Smooth muscle cell (in vitro differentiated cells): ENCODE results near the gene PDZD2. TPM values are rescaled to one million over a fixed set of nuclear protein-coding genes. Genes with fewer than 3 reads are reported as not detected.
"Not testable (repeated sequence)": the region's sequence is repeated elsewhere in the genome, so short reads cannot be mapped to it uniquely, and the experiment has no call there.

Experiments used
- DNase-seq: peaks from one replicate; lab custom pipeline; 2025; ENCODE audit not compliant: unreplicated experiment; lab: John Stamatoyannopoulos, UW
- H2AFZ ChIP-seq: fragments of 200-600 bp; sonication (generic); 2 replicates; pipeline ENCODE4 v1.6.0; 2016; ENCODE audit warnings: antibody characterized with exemption, low read depth, mild to moderate bottlenecking
- H3F3A ChIP-seq: fragments of 200-600 bp; sonication (generic); 2 replicates; pipeline ENCODE4 v1.6.0; 2017; ENCODE audit warnings: antibody characterized with exemption, low read depth
- H3K27ac ChIP-seq: fragments of 200-600 bp; sonication (generic); 2 replicates; pipeline ENCODE4 v1.5.1; 2016; ENCODE audit warnings: low read depth, mild to moderate bottlenecking
- H3K27me3 ChIP-seq: fragments of 200-600 bp; sonication (generic); 2 replicates; pipeline ENCODE4 v1.6.1; 2016; ENCODE audit warnings: low read depth, mild to moderate bottlenecking
- H3K36me3 ChIP-seq: fragments of 200-600 bp; sonication (generic); 2 replicates; pipeline ENCODE4 v1.5.1; 2016; ENCODE audit warnings: low read depth
- H3K4me1 ChIP-seq: fragments of 200-600 bp; sonication (generic); 2 replicates; pipeline ENCODE4 v1.5.1; 2016; ENCODE audit warnings: low read depth
- H3K4me2 ChIP-seq: fragments of 200-600 bp; sonication (generic); 2 replicates; pipeline ENCODE4 v1.6.0; 2016; ENCODE audit warnings: mild to moderate bottlenecking
- H3K4me3 ChIP-seq: fragments of 200-600 bp; sonication (generic); 2 replicates; pipeline ENCODE4 v1.5.1; 2016; ENCODE audit warnings: mild to moderate bottlenecking
- H3K79me2 ChIP-seq: fragments of 200-600 bp; sonication (generic); 2 replicates; pipeline ENCODE4 v1.6.0; 2016; ENCODE audit warnings: low read depth, mild to moderate bottlenecking
- H3K9ac ChIP-seq: fragments of 200-600 bp; sonication (generic); 2 replicates; pipeline ENCODE4 v1.6.0; 2016; ENCODE audit warnings: low read depth
- H3K9me3 ChIP-seq: fragments of 200-600 bp; sonication (generic); replicated peaks from 2 replicates; pipeline ENCODE4 v1.5.1; 2016; ENCODE audit warnings: low read depth
- H4K20me1 ChIP-seq: fragments of 200-600 bp; sonication (generic); 2 replicates; pipeline ENCODE4 v1.6.0; 2016; ENCODE audit warnings: low read depth
- CTCF ChIP-seq: fragments of 200-600 bp; sonication (generic); IDR thresholded peaks from 2 replicates; pipeline ENCODE4 v1.5.1; 2017; ENCODE audit warnings: borderline replicate concordance, mild to moderate bottlenecking, antibody characterized with exemption; ENCODE audit not compliant: insufficient read depth, poor library complexity, severe bottlenecking
- WGBS: methylation state at CpG from one replicate; pipeline ENCODE4 v1.1.7; 2016; ENCODE audit warnings: low lambda C conversion rate; 5-methylcytosine and 5-hydroxymethylcytosine counted together
- polyA plus RNA-seq: library from polyadenylated mRNA; unstranded; fragments of >200 nt; fragmentation: Nextera tagmentation; extraction: Ambion mirVana; gene quantifications from 2 replicates; pipeline ENCODE4 v1.2.1, GENCODE V29; 2016
- total RNA-seq: library from RNA; depleted of rRNA; stranded (reverse); fragments of >200 nt; gene quantifications from 2 replicates; pipeline ENCODE4 v1.2.3, GENCODE V29; 2014

PDZD2 gene
- total and polyA plus RNA-seq, 2 experiments from 2014 or later, result 3.2 to 4.1 TPM

DNA sequence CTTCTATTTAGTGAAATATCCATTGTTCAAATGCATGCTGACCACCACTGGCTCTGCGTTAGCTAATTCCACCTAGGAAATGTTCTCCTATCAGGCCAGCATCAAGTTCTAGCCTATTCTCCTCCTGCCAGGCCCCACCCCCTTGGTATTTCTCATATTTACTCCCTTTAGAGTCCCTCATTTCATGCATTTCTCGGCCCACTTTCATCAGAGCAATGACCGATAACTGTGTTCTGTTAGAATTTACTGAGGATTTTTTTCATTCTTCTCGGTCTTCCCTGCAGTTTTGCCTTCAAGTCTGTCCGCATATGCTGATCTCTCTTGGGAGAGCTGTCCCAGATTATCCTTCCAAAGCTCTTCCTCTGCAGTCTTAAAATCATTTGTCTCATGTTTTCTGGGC is 391.8 kb downstream of the PDZD2 start:
- Histone ChIP-seq H2AFZ (no peak overlapping the region), H3K4me3 (no peak overlapping the region), H3K27ac (peak overlapping the region; percentile 87), H3K9ac (peak overlapping the region; percentile 24), H4K20me1 (no peaks in the 10 kb centered on the region), H3F3A (peaks cover 31% of the 10 kb centered on the region), H3K27me3 (no peaks in the 10 kb centered on the region), H3K4me1 (peaks cover 30% of the 10 kb centered on the region), H3K4me2 (peak overlapping the region; percentile 45), H3K79me2 (no peaks in the 10 kb centered on the region), H3K9me3 (no peaks in the 10 kb centered on the region), H3K36me3 (no peaks in the 10 kb centered on the region)
- WGBS, result 40% methylated on average over 5 of the region's 5 CpGs
- DNase-seq, result no peak
- no peak for TF ChIP-seq CTCF

DNA sequence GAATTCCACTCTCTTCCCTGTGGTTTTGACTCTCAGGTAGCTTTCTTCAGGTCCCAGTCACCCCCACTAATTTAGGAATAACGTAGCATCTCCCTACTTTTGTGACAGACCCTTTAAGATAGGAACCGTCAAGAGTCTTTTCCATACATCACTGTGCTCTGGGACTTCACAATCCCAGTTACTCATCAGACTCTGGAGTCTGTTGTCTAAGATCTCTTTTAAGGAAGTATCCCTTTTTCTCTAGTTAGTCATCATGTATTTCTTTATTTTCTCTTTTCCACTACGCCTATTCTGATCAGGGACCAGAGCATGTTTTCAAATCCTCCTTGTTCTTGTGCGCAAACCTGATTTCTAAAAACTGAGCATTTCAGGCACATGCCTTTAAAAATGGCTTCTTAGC is 392.2 kb downstream of the PDZD2 start:
- H2AFZ ChIP-seq, result no peak overlapping the region
- H3K9me3 ChIP-seq, result no peaks in the 10 kb centered on the region
- no peaks in the 10 kb centered on the region for H4K20me1 ChIP-seq
- H3K4me1 ChIP-seq, result peaks cover 30% of the 10 kb centered on the region
- no peaks in the 10 kb centered on the region for H3K36me3 ChIP-seq
- WGBS, result 33% methylated on average over 4 of the region's 4 CpGs
- peak overlapping the region; percentile 24 for H3K9ac ChIP-seq
- peak overlapping the region; percentile 87 for H3K27ac ChIP-seq
- H3K27me3 ChIP-seq, result no peaks in the 10 kb centered on the region
- no peak for DNase-seq
- peak overlapping the region; percentile 45 for H3K4me2 ChIP-seq
- no peak for TF ChIP-seq CTCF
- no peaks in the 10 kb centered on the region for H3K79me2 ChIP-seq
- no peak overlapping the region for H3K4me3 ChIP-seq
- H3F3A ChIP-seq, result peaks cover 31% of the 10 kb centered on the region

- peak; percentile 4 for TF ChIP-seq CTCF
- no peaks in the 10 kb centered on the region for H4K20me1 ChIP-seq
- H3K36me3 ChIP-seq, result no peaks in the 10 kb centered on the region
- no peak overlapping the region for H3K4me2 ChIP-seq
- H3K27ac ChIP-seq, result no peak overlapping the region
- H2AFZ ChIP-seq, result no peak overlapping the region
- no peak overlapping the region for H3K4me3 ChIP-seq
- H3K9ac ChIP-seq, result no peak overlapping the region
- H3K4me1 ChIP-seq, result no peaks in the 10 kb centered on the region
- no peak for DNase-seq
- no peaks in the 10 kb centered on the region for H3K79me2 ChIP-seq
- no peaks in the 10 kb centered on the region for H3K9me3 ChIP-seq
- no peaks in the 10 kb centered on the region for H3K27me3 ChIP-seq
- 90% methylated on average over 2 of the region's 2 CpGs for WGBS
- H3F3A ChIP-seq, result no peaks in the 10 kb centered on the region
Measured at GRCh38 chr5:32038523-32038922, 399.6 kb downstream of the PDZD2 start.

DNA sequence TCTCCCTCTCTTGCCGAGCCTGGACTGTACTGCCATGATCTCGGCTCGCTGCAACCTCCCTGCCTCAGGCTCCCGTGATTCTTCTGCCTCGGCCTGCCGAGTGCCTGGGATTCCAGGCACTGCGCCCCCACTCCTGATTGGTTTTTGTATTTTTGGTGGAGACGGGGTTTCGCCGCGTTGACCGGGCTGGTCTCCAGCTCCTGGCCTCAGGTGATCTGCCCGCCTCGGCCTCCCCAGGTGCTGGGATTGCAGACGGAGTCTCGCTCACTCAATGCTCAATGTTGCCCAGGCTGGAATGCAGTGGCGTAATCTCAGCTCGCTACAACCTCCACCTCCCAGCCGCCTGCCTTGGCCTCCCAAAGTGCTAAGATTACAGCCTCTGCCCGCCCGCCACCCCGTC is 400.2 kb downstream of the PDZD2 start:
- DNase-seq, H3K9me3 ChIP-seq, H4K20me1 ChIP-seq, H3K4me2 ChIP-seq, H3K4me1 ChIP-seq, H3K79me2 ChIP-seq, H3F3A ChIP-seq, H3K27me3 ChIP-seq, H3K4me3 ChIP-seq, H3K27ac ChIP-seq, H3K9ac ChIP-seq, H3K36me3 ChIP-seq, H2AFZ ChIP-seq: not testable (repeated sequence)
- WGBS, result 96% methylated on average over 22 of the region's 22 CpGs

DNA sequence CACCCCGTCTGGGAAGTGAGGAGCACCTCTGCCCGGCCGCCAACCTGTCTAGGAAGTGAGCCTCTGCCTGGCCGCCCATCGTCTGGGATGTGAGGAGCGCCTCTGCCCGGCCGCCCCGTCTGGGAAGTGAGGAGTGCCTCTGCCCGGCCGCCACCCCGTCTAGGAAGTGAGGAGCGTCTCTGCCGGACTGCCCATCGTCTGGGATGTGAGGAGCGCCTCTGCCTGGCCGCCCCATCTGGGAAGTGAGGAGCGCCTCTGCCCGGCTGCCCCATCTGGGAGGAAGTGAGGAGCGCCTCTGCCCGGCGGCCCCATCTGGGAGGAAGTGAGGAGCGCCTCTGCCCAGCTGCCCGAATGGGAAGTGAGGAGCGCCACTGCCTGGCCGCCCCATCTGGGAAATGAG is 400.7 kb downstream of the PDZD2 start:
- WGBS, result 94% methylated on average over 26 of the region's 26 CpGs
- H2AFZ ChIP-seq, H3K79me2 ChIP-seq, H4K20me1 ChIP-seq, H3K4me2 ChIP-seq, H3K27ac ChIP-seq, H3F3A ChIP-seq, H3K9ac ChIP-seq, H3K4me3 ChIP-seq, H3K9me3 ChIP-seq, H3K4me1 ChIP-seq, H3K36me3 ChIP-seq, H3K27me3 ChIP-seq, DNase-seq: not testable (repeated sequence)

GRCh38 chr5:32040181-32040695 is 401.3 kb downstream of the PDZD2 start:
- not testable (repeated sequence) for H3K27me3 ChIP-seq, H3F3A ChIP-seq, H3K79me2 ChIP-seq, H3K27ac ChIP-seq, H3K4me2 ChIP-seq, H3K36me3 ChIP-seq, H3K9ac ChIP-seq, H2AFZ ChIP-seq, H3K4me3 ChIP-seq, H3K9me3 ChIP-seq, DNase-seq, H3K4me1 ChIP-seq, H4K20me1 ChIP-seq
- WGBS, result over 99% methylated on average over 27 of the region's 31 CpGs
